ENCODE results near the gene MRPS14.
A peak's percentile ranks its signal among the peaks of the same experiment; 100 is the strongest.

- TF ChIP-seq CTCF (IDR thresholded peaks at IDR 0.05) (peak in 1 of 4 experiments; percentile 1), POLR2A (IDR thresholded peaks at IDR 0.05) (peak; percentile 31 to 81)
Observed at GRCh38 chr1:174999936-175000696, 23.1 kb downstream of the MRPS14 start, which contains the start of gene CACYBP.
